Thoracic aorta (tissue), 2 donors: ENCODE data around the gene KCTD20. TPM values are rescaled to one million over a fixed set of nuclear protein-coding genes. Genes with fewer than 3 reads are reported as not detected.

Source experiments
- ATAC-seq: fragments of 150-250 bp; one replicate; pipeline ENCODE4 v1.8.0; 2017; ENCODE audit warnings: low read depth; ENCODE audit not compliant: insufficient number of reproducible peaks, low FRiP score
- DNase-seq: peaks from one replicate; pipeline ENCODE4 v3.0.0-alpha.2; 2020; ENCODE audit warnings: low spot score
- H3K27ac ChIP-seq, 2 donors: fragments of 200-600 bp; sonication (generic); 1 replicate in 1 of 2; 2 replicates in 1 of 2; pipeline ENCODE4 v1.5.1; 2016; ENCODE audit warnings: mild to moderate bottlenecking in 2 of 2, moderate library complexity in 2 of 2
- H3K27me3 ChIP-seq: fragments of 200-600 bp; sonication (generic); replicated peaks from 2 replicates; pipeline ENCODE4 v1.6.0; 2016; ENCODE audit warnings: mild to moderate bottlenecking; ENCODE audit not compliant: insufficient read depth
- H3K36me3 ChIP-seq: fragments of 200-600 bp; sonication (generic); one replicate; pipeline ENCODE4 v1.5.1; 2016
- H3K4me1 ChIP-seq, 2 donors: fragments of 200-600 bp; sonication (generic); 1 replicate in 1 of 2; 2 replicates in 1 of 2; pipeline versions ENCODE4 v1.5.1 to v1.6.0; 2016; ENCODE audit warnings: low read depth in 2 of 2, mild to moderate bottlenecking in 1 of 2; ENCODE audit not compliant: control insufficient read depth in 1 of 2
- H3K4me3 ChIP-seq: fragments of 200-600 bp; sonication (generic); 2 replicates; pipeline ENCODE4 v1.5.1; 2016; ENCODE audit warnings: mild to moderate bottlenecking
- H3K9me3 ChIP-seq: fragments of 200-600 bp; sonication (generic); 2 replicates; pipeline ENCODE4 v1.5.1; 2016
- CTCF ChIP-seq: fragments of 200-600 bp; sonication (generic); IDR thresholded peaks from one replicate; pipeline ENCODE4 v1.5.1; 2019; ENCODE audit warnings: antibody characterized with exemption
- total RNA-seq, 2 donors: library from RNA; depleted of rRNA; stranded (reverse); fragments of >200 nt; gene quantifications; one replicate each; pipeline versions ENCODE4 v1.1.0 to v1.2.3, GENCODE V29; 2016

Gene KCTD20
- total RNA-seq, 2 donors from 2014 or later = 63.5 to 72.0 TPM

- Histone ChIP-seq H3K4me3 (no peak overlapping the region), H3K27ac (no peak overlapping the region), H3K9me3 (no peaks in the 10 kb centered on the region), H3K36me3 (peaks cover 6% of the 10 kb centered on the region), H3K27me3 (no peaks in the 10 kb centered on the region), H3K4me1 (peaks cover 17 to 20% of the 10 kb centered on the region in 2 donors)
- DNase-seq (no peak), ATAC-seq (no peak)
- TF ChIP-seq CTCF = no peak
Measured at GRCh38 chr6:36539814-36540568, 97.2 kb downstream of the KCTD20 start.

Other genes with a start within 250 kb of the KCTD20 start
- gene BRPF3, start 246.3 kb upstream of the KCTD20 start, total RNA-seq = 10 to 100 TPM; 23.2 to 29.2 TPM
- not detected for gene PNPLA1, start 172.9 kb upstream of the KCTD20 start, total RNA-seq
- gene BNIP5, start 106.1 kb upstream of the KCTD20 start, total RNA-seq = not detected
- gene ETV7, start 55.3 kb upstream of the KCTD20 start, total RNA-seq = 1 to 10 TPM; 2.6 to 5.4 TPM
- gene PXT1, start 146 bp upstream of the KCTD20 start, total RNA-seq = not detected
- 10 to 100 TPM; 23.1 to 23.2 TPM for gene STK38, start 104.5 kb downstream of the KCTD20 start, total RNA-seq
- gene SRSF3, start 151.4 kb downstream of the KCTD20 start, total RNA-seq = 100 to 1,000 TPM in 1 of 2 donors, 10 to 100 TPM in 1; 88.5 to 120 TPM
- gene CDKN1A, start 235.7 kb downstream of the KCTD20 start, total RNA-seq = 100 to 1,000 TPM; 311 to 457 TPM